CD14-positive monocyte (primary cell): ENCODE results near the gene FAM177B. TPM values are rescaled to one million over a fixed set of nuclear protein-coding genes. Genes with fewer than 3 reads are reported as not detected.
A peak's percentile ranks its signal among the peaks of the same experiment; 100 is the strongest.

Experiments used
- DNase-seq, 3 donors: peaks; one replicate each; pipeline ENCODE4 v3.0.0-alpha.2; 2011 to 2022
- H2AFZ ChIP-seq: 2 replicates; pipeline ENCODE4 v1.6.0; 2012; ENCODE audit warnings: mild to moderate bottlenecking, low read depth, low read length, inconsistent platforms; ENCODE audit not compliant: insufficient read depth, poor library complexity, severe bottlenecking
- H3K27ac ChIP-seq, 2 donors: 1 replicate in 1 of 2; 2 replicates in 1 of 2; pipeline ENCODE4 v1.5.1; 2012 to 2013; ENCODE audit warnings: low read length in 2 of 2, control low read depth in 1 of 2, inconsistent platforms in 1 of 2, low read depth in 1 of 2, mild to moderate bottlenecking in 1 of 2
- H3K27me3 ChIP-seq, 2 donors: one replicate each; pipeline versions ENCODE4 v1.6.0 to v1.6.1; 2011 to 2013; ENCODE audit warnings: low read length in 2 of 2; ENCODE audit not compliant: control insufficient read depth in 2 of 2, insufficient read depth in 2 of 2
- H3K36me3 ChIP-seq, 2 donors: replicated peaks in 1 of 2; 1 replicate in 1 of 2; 2 replicates in 1 of 2; pipeline versions ENCODE4 v1.5.1 to v1.6.1; 2012 to 2013; ENCODE audit warnings: low read length in 2 of 2, control low read depth in 1 of 2, inconsistent platforms in 1 of 2, mild to moderate bottlenecking in 1 of 2; ENCODE audit not compliant: insufficient read depth in 2 of 2, control insufficient read depth in 1 of 2
- H3K4me1 ChIP-seq, 2 donors: 1 replicate in 1 of 2; 2 replicates in 1 of 2; pipeline versions ENCODE4 v1.5.1 to v1.6.1; 2012 to 2013; ENCODE audit warnings: low read length in 2 of 2, control low read depth in 1 of 2, inconsistent platforms in 1 of 2, mild to moderate bottlenecking in 1 of 2, moderate library complexity in 1 of 2; ENCODE audit not compliant: insufficient read depth in 2 of 2, control insufficient read depth in 1 of 2
- H3K4me2 ChIP-seq: replicated peaks from 2 replicates; pipeline ENCODE3; 2012; ENCODE audit warnings: low read length, moderate library complexity, mild to moderate bottlenecking; ENCODE audit not compliant: poor library complexity, severe bottlenecking; ENCODE audit errors: extremely low read depth
- H3K4me3 ChIP-seq, 3 experiments: fragments of 200-600 bp in 1 of 3; sonication (generic) in 1 of 3; replicated peaks in 1 of 3; 1 replicate in 2 of 3; 2 replicates in 1 of 3; pipeline ENCODE4 v1.5.1; 2011 to 2013; ENCODE audit warnings: low read length in 3 of 3, mild to moderate bottlenecking in 3 of 3, control low read depth in 2 of 3, low read depth in 2 of 3, inconsistent platforms in 1 of 3, moderate library complexity in 1 of 3
- H3K79me2 ChIP-seq: 2 replicates; pipeline ENCODE4 v1.6.0; 2012; ENCODE audit warnings: mild to moderate bottlenecking, control low read depth, inconsistent platforms, low read length, moderate library complexity; ENCODE audit not compliant: insufficient read depth
- H3K9ac ChIP-seq: 2 replicates; pipeline ENCODE4 v1.6.0; 2017; ENCODE audit warnings: low read length, mild to moderate bottlenecking; ENCODE audit not compliant: insufficient read depth, poor library complexity, severe bottlenecking
- H3K9me3 ChIP-seq, 2 donors: replicated peaks in 1 of 2; 1 replicate in 1 of 2; 2 replicates in 1 of 2; pipeline versions ENCODE4 v1.5.1 to v1.6.1; 2012 to 2013; ENCODE audit warnings: low read length in 2 of 2, control low read depth in 1 of 2; ENCODE audit not compliant: control insufficient read depth in 1 of 2, insufficient read depth in 1 of 2
- H4K20me1 ChIP-seq: 2 replicates; pipeline ENCODE4 v1.6.0; 2012; ENCODE audit warnings: mild to moderate bottlenecking, low read length, control low read depth, moderate library complexity; ENCODE audit not compliant: insufficient read depth
- H3K27ac Mint-ChIP-seq, 7 donors: one replicate each; pipeline ENCODE4 v1.8.0; 2020; ENCODE audit warnings: mild to moderate bottlenecking in 7 of 7, mixed read lengths in 7 of 7, moderate library complexity in 6 of 7, inconsistent platforms in 2 of 7
- H3K27me3 Mint-ChIP-seq, 3 donors: one replicate each; pipeline ENCODE4 v1.8.0; 2021 to 2022; ENCODE audit warnings: low read depth in 3 of 3, mild to moderate bottlenecking in 3 of 3, mixed read lengths in 3 of 3, moderate library complexity in 3 of 3, inconsistent platforms in 1 of 3
- H3K36me3 Mint-ChIP-seq, 2 donors: one replicate each; pipeline ENCODE4 v1.8.0; 2020; ENCODE audit warnings: mixed read lengths in 2 of 2, inconsistent platforms in 1 of 2, mild to moderate bottlenecking in 1 of 2
- H3K4me1 Mint-ChIP-seq: one replicate; pipeline ENCODE4 v1.8.0; 2020; ENCODE audit warnings: mild to moderate bottlenecking, mixed read lengths
- H3K4me3 Mint-ChIP-seq, 2 donors: one replicate each; pipeline ENCODE4 v1.8.0; 2020; ENCODE audit warnings: mild to moderate bottlenecking in 2 of 2, mixed read lengths in 2 of 2, moderate library complexity in 1 of 2
- H3K9me3 Mint-ChIP-seq, 7 donors: one replicate each; pipeline ENCODE4 v1.8.0; 2020 to 2022; ENCODE audit warnings: mixed read lengths in 7 of 7, mild to moderate bottlenecking in 6 of 7, moderate library complexity in 6 of 7, inconsistent platforms in 2 of 7
- WGBS: methylation state at CpG from one replicate; pipeline ENCODE4 v1.1.5; 2013; ENCODE audit warnings: missing lambda C conversion rate; ENCODE audit not compliant: insufficient coverage; 5-methylcytosine and 5-hydroxymethylcytosine counted together
- intact Hi-C, 2 donors: fragments of 100-400 bp; cut with micrococcal nuclease; formaldehyde crosslinking; loops; one replicate each; pipeline versions ENCODE4 v1.15.0 to v1.15.1; 2023
- polyA plus RNA-seq, 3 donors: library from polyadenylated mRNA; depleted of rRNA in 1 of 3; unstranded in 2 of 3; stranded (reverse) in 1 of 3; fragments of 300-500 nt in 2 of 3; fragments of >200 nt in 1 of 3; fragmentation: Illumina TruSeq in 2 of 3; gene quantifications; 1 replicate in 2 of 3; 2 replicates in 1 of 3; pipeline ENCODE4 v1.2.3, GENCODE V29; 2012 to 2021
- TF ChIP-seq, protein P1 (sequence below): fragments of 200-600 bp; IDR thresholded peaks from one replicate; pipeline ENCODE4 v1.8.0; 2022; ENCODE audit warnings: antibody characterized with exemption, mild to moderate bottlenecking

FAM177B gene
- polyA plus RNA-seq, 3 donors = not detected

DNA sequence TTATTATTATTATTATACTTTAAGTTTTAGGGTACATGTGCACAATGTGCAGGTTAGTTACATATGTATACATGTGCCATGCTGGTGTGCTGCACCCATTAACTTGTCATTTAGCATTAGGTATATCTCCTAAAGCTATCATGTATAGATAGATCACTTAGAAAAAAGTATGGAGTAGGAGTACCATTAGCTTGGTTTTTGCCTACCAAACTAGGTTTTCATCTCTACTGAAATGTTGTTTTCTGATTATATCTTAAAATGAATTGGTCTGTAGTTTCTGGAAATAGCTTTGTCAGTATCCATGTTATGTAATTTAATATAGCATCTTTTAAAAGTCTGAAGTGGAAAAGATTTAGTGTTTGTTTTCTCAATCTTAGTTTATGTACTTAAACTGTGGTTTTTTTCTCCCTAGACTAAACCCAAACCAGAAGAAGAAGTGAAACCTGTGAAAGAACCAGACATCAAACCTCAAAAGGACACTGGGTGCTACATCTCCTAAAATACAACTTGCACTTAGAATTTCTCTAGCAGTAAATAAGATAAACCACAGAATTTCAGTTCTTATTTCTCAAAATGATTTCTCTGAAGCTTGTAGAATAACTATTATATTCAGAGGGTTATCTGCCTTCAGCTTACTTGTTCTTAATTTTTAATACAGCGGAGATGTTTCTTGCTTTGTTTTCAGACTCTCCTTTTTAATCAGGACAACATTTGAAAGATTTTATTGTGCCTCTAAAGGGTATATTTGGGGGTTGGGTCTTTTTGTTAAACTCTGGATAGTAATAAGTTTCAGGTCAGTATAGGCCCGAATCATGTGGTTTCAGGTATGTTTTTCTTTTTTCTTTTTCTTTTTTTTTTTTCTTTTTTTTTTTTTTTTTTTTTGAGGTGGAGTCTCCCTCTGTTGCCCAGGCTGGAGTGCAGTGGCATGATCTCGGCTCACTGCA, 4.5 kb upstream of the FAM177B start:
- Mint-ChIP-seq H3K9me3 (no peaks in the 10 kb centered on the region), H3K4me3 (no peak overlapping the region), H3K27me3 (no peaks in the 10 kb centered on the region), H3K36me3 (peaks cover 73 to 84% of the 10 kb centered on the region in 2 donors), H3K27ac (peak overlapping the region in 3 of 7 donors; percentile 28 to 42 (median 39)), H3K4me1 (peaks cover 16% of the 10 kb centered on the region)
- TF ChIP-seq, protein P1, sequence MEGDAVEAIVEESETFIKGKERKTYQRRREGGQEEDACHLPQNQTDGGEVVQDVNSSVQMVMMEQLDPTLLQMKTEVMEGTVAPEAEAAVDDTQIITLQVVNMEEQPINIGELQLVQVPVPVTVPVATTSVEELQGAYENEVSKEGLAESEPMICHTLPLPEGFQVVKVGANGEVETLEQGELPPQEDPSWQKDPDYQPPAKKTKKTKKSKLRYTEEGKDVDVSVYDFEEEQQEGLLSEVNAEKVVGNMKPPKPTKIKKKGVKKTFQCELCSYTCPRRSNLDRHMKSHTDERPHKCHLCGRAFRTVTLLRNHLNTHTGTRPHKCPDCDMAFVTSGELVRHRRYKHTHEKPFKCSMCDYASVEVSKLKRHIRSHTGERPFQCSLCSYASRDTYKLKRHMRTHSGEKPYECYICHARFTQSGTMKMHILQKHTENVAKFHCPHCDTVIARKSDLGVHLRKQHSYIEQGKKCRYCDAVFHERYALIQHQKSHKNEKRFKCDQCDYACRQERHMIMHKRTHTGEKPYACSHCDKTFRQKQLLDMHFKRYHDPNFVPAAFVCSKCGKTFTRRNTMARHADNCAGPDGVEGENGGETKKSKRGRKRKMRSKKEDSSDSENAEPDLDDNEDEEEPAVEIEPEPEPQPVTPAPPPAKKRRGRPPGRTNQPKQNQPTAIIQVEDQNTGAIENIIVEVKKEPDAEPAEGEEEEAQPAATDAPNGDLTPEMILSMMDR = no peak
- peak in 1 of 3 donors; percentile 5 for DNase-seq
- intact Hi-C loops = loop anchor here in 1 of 2 donors (10.0 kb wide), 1 partner anchor 352 kb away; no protein-coding TSS in a partner anchor
- Histone ChIP-seq H3K4me3 (no peak overlapping the region), H3K27ac (peak overlapping the region in 1 of 2 donors; percentile 25), H4K20me1 (peaks cover 31% of the 10 kb centered on the region), H3K79me2 (no peaks in the 10 kb centered on the region), H3K27me3 (no peaks in the 10 kb centered on the region), H3K36me3 (peaks cover 85 to 96% of the 10 kb centered on the region in 2 donors), H3K9ac (no peak overlapping the region), H3K4me1 (peaks cover 0 to 2% of the 10 kb centered on the region in 2 donors), H3K4me2 (no peak overlapping the region), H3K9me3 (no peaks in the 10 kb centered on the region), H2AFZ (no peak overlapping the region)
- no CpG with 5 or more reads among the region's 3 CpGs for WGBS

DNA sequence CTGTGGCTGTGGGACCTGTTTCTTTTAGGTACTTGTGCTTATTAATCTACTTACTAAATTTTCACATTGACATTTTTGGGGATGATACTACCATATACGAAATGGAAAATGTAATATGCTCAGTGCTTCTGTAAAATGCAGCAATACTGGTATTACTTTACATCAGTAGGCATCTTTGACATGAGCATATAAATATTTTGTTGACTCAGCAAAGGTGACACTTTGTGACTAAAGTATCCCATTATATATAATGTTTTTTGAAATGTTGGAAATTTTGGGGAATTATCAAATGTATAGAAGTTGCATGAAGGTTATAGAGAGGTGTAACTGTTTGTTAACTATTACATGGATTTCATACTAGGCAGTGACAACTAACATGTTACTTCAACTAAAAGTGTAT, 2.3 kb upstream of the FAM177B start:
- no peaks in the 10 kb centered on the region for H3K9me3 Mint-ChIP-seq
- DNase-seq = no peak
- H3K27ac Mint-ChIP-seq = no peak overlapping the region
- no peak overlapping the region for H2AFZ ChIP-seq
- H3K9ac ChIP-seq = no peak overlapping the region
- no peak overlapping the region for H3K4me2 ChIP-seq
- H3K36me3 ChIP-seq = peaks cover 62 to 73% of the 10 kb centered on the region in 2 donors
- intact Hi-C loops = loop anchor here in 1 of 2 donors (10.0 kb wide), 1 partner anchor 350 kb away; no protein-coding TSS in a partner anchor
- no peak overlapping the region for H3K4me3 Mint-ChIP-seq
- H3K9me3 ChIP-seq = no peaks in the 10 kb centered on the region
- no peak overlapping the region for H3K27ac ChIP-seq
- no peaks in the 10 kb centered on the region for H3K27me3 ChIP-seq
- H3K79me2 ChIP-seq = no peaks in the 10 kb centered on the region
- no peaks in the 10 kb centered on the region for H3K27me3 Mint-ChIP-seq
- H3K36me3 Mint-ChIP-seq = peaks cover 53 to 62% of the 10 kb centered on the region in 2 donors
- peaks cover 16% of the 10 kb centered on the region for H4K20me1 ChIP-seq
- no peak overlapping the region for H3K4me3 ChIP-seq
- TF ChIP-seq, protein P1 = no peak
- H3K4me1 Mint-ChIP-seq = peaks cover 16% of the 10 kb centered on the region
- peaks cover 0 to 2% of the 10 kb centered on the region in 2 donors for H3K4me1 ChIP-seq
- WGBS = no CpG with 5 or more reads among the region's 1 CpG
